PC-3 (cell line): Measurements from ENCODE around the gene FBXO31.

Experiments
- EZH2 ChIP-seq: fragments of 300-600 bp; sonication (generic); IDR thresholded peaks from one replicate; pipeline ENCODE4 v1.6.1; 2017; ENCODE audit warnings: antibody characterized with exemption, mild to moderate bottlenecking, low read length; ENCODE audit not compliant: unreplicated experiment
- EZH2phosphoT487 ChIP-seq: fragments of 300-600 bp; sonication (generic); IDR thresholded peaks from 2 replicates; pipeline ENCODE4 v1.6.1; 2018; ENCODE audit warnings: mild to moderate bottlenecking, antibody characterized with exemption, low read length, borderline replicate concordance
- TF ChIP-seq, protein P1 (sequence below): fragments of 300-600 bp; sonication (generic); conservative IDR thresholded peaks from 2 replicates; pipeline ENCODE4 v1.5.1; 2017; ENCODE audit warnings: antibody characterized with exemption, low read depth, mild to moderate bottlenecking, low read length

DNA sequence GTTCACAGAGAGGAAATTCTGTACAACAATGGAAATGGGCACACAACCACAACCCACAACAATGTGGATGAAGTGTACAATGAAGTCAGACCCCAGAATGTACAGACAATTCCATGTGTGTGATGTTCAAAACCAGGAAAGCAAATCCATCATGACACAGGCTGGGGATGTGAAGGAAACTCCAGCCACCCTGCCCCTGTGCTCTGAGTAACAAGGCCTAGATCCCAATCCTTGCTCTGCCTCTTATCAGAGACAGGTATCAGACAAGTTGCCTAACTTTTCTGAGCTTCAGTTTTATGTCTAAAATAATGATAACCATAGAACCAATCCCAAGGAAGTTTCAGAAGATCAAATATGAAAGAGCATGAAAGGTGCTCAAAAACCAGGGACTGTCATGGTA is 64.6 kb downstream of the FBXO31 start:
- TF ChIP-seq, protein P1, sequence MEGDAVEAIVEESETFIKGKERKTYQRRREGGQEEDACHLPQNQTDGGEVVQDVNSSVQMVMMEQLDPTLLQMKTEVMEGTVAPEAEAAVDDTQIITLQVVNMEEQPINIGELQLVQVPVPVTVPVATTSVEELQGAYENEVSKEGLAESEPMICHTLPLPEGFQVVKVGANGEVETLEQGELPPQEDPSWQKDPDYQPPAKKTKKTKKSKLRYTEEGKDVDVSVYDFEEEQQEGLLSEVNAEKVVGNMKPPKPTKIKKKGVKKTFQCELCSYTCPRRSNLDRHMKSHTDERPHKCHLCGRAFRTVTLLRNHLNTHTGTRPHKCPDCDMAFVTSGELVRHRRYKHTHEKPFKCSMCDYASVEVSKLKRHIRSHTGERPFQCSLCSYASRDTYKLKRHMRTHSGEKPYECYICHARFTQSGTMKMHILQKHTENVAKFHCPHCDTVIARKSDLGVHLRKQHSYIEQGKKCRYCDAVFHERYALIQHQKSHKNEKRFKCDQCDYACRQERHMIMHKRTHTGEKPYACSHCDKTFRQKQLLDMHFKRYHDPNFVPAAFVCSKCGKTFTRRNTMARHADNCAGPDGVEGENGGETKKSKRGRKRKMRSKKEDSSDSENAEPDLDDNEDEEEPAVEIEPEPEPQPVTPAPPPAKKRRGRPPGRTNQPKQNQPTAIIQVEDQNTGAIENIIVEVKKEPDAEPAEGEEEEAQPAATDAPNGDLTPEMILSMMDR, result no peak
- TF ChIP-seq EZH2 (no peak), EZH2phosphoT487 (no peak)
